Urinary bladder (tissue), 4 donors: ENCODE measurements around the gene CTNNBL1. TPM values are rescaled to one million over a fixed set of nuclear protein-coding genes. Genes with fewer than 3 reads are reported as not detected.
"Not testable (repeated sequence)": the region's sequence is repeated elsewhere in the genome, so short reads cannot be mapped to it uniquely, and the experiment has no call there.

Experiments
- DNase-seq: peaks from one replicate; pipeline ENCODE4 v3.0.0-alpha.2; 2015; ENCODE audit errors: extremely low spot score
- H3K27ac ChIP-seq: one replicate; pipeline ENCODE4 v1.5.1; 2013; ENCODE audit warnings: low read depth, mild to moderate bottlenecking, moderate library complexity
- H3K36me3 ChIP-seq: one replicate; pipeline ENCODE4 v1.6.1; 2013; ENCODE audit warnings: mild to moderate bottlenecking, moderate library complexity; ENCODE audit not compliant: insufficient read depth
- H3K4me1 ChIP-seq: one replicate; pipeline ENCODE4 v1.6.1; 2013; ENCODE audit warnings: mild to moderate bottlenecking, moderate library complexity; ENCODE audit not compliant: insufficient read depth
- H3K4me3 ChIP-seq: one replicate; pipeline ENCODE4 v1.5.1; 2013; ENCODE audit warnings: low read depth, low read length
- WGBS: extraction: QIAGEN DNeasy Blood & Tissue Kit; methylation state at CpG from one replicate; pipeline ENCODE4 v1.1.7; 2013; 5-methylcytosine and 5-hydroxymethylcytosine counted together
- polyA plus RNA-seq: library from polyadenylated mRNA; stranded (reverse); fragments of 200-250 nt; gene quantifications from one replicate; pipeline ENCODE4 v1.2.3, GENCODE V29; 2013
- total RNA-seq: library from RNA; depleted of rRNA; stranded (reverse); fragments of >200 nt; gene quantifications from one replicate; pipeline ENCODE4 v1.2.3, GENCODE V29; 2014
- donor health status: healthy with polysubstance abuse.
- donor health status: healthy.

The CTNNBL1 gene
- total RNA-seq (22.2 TPM), polyA plus RNA-seq (39.3 TPM)

- 1% methylated on average over 54 of the region's 54 CpGs for WGBS
- DNase-seq, result peak; percentile 92
- Histone ChIP-seq H3K4me3 (peak within 1 kb of the TSS; percentile 86), H3K4me1 (no peaks in the 10 kb centered on the region), H3K36me3 (no peaks in the 10 kb centered on the region), H3K27ac (no peak within 1 kb of the TSS)
Measured at GRCh38 chr20:37693635-37694626, at the start of gene CTNNBL1. Gene CTNNBL1 (plus strand): TSS chr20:37694030. CDS start chr20:37694123, 93 bp downstream.

- H3K4me3 ChIP-seq, result no peak overlapping the region
- DNase-seq, result no peak
- 88% methylated on average over 1 of the region's 1 CpG for WGBS
- H3K4me1 ChIP-seq, result no peaks in the 10 kb centered on the region
- no peaks in the 10 kb centered on the region for H3K36me3 ChIP-seq
- no peak overlapping the region for H3K27ac ChIP-seq
Measured at GRCh38 chr20:37644605-37645004, 49.2 kb upstream of the CTNNBL1 start.

- WGBS, result 77% methylated on average over 3 of the region's 3 CpGs
- DNase-seq, result no peak
- Histone ChIP-seq H3K36me3 (no peaks in the 10 kb centered on the region), H3K4me1 (no peaks in the 10 kb centered on the region), H3K27ac (no peak overlapping the region), H3K4me3 (no peak overlapping the region)
Measured at GRCh38 chr20:37647946-37648345, 45.9 kb upstream of the CTNNBL1 start.

- H3K4me1 ChIP-seq, result no peaks in the 10 kb centered on the region
- H3K36me3 ChIP-seq, result no peaks in the 10 kb centered on the region
- no peak for DNase-seq
- WGBS, result 51% methylated on average over 2 of the region's 2 CpGs
- no peak overlapping the region for H3K27ac ChIP-seq
- H3K4me3 ChIP-seq, result no peak overlapping the region
Measured at GRCh38 chr20:37649017-37649416, 44.8 kb upstream of the CTNNBL1 start.

- no peaks in the 10 kb centered on the region for H3K36me3 ChIP-seq
- H3K4me1 ChIP-seq, result no peaks in the 10 kb centered on the region
- WGBS, result 57% methylated on average over 9 of the region's 9 CpGs
- DNase-seq, result no peak
- no peak overlapping the region for H3K27ac ChIP-seq
- H3K4me3 ChIP-seq, result no peak overlapping the region
Measured at GRCh38 chr20:37649676-37650370, 44.0 kb upstream of the CTNNBL1 start.

- WGBS, result 78% methylated on average over 3 of the region's 3 CpGs
- no peak for DNase-seq
- H3K36me3 ChIP-seq, result no peaks in the 10 kb centered on the region
- no peak overlapping the region for H3K4me3 ChIP-seq
- no peaks in the 10 kb centered on the region for H3K4me1 ChIP-seq
- H3K27ac ChIP-seq, result no peak overlapping the region
Measured at GRCh38 chr20:37650661-37651060, 43.2 kb upstream of the CTNNBL1 start.

- Histone ChIP-seq H3K36me3 (no peaks in the 10 kb centered on the region), H3K4me1 (no peaks in the 10 kb centered on the region), H3K4me3 (no peak overlapping the region), H3K27ac (no peak overlapping the region)
- DNase-seq, result no peak
- WGBS, result 35% methylated on average over 5 of the region's 5 CpGs
Measured at GRCh38 chr20:37651932-37652331, 41.9 kb upstream of the CTNNBL1 start.

- Histone ChIP-seq H3K36me3 (no peaks in the 10 kb centered on the region), H3K4me1 (no peaks in the 10 kb centered on the region), H3K4me3 (no peak overlapping the region), H3K27ac (no peak overlapping the region)
- no peak for DNase-seq
- 87% methylated on average over 6 of the region's 6 CpGs for WGBS
Measured at GRCh38 chr20:37656945-37657344, 36.9 kb upstream of the CTNNBL1 start.

GRCh38 chr20:37657924-37658804, 35.7 kb upstream of the CTNNBL1 start:
- Histone ChIP-seq H3K4me3 (no peak overlapping the region), H3K4me1 (no peaks in the 10 kb centered on the region), H3K27ac (no peak overlapping the region), H3K36me3 (no peaks in the 10 kb centered on the region)
- 53% methylated on average over 6 of the region's 6 CpGs for WGBS
- DNase-seq, result no peak

GRCh38 chr20:37661519-37661918, 32.3 kb upstream of the CTNNBL1 start:
- WGBS, result 68% methylated on average over 6 of the region's 6 CpGs

GRCh38 chr20:37662308-37662707, 31.5 kb upstream of the CTNNBL1 start:
- Histone ChIP-seq H3K27ac (no peak overlapping the region), H3K4me3 (no peak overlapping the region), H3K36me3 (no peaks in the 10 kb centered on the region), H3K4me1 (no peaks in the 10 kb centered on the region)
- WGBS, result 56% methylated on average over 3 of the region's 3 CpGs
- no peak for DNase-seq

More at GRCh38 chr20:37661519-37661918, 32.3 kb upstream of the CTNNBL1 start:
- Histone ChIP-seq H3K4me1 (no peaks in the 10 kb centered on the region), H3K27ac (no peak overlapping the region), H3K36me3 (no peaks in the 10 kb centered on the region), H3K4me3 (no peak overlapping the region)
- no peak for DNase-seq

GRCh38 chr20:37664595-37664994, 29.2 kb upstream of the CTNNBL1 start:
- H3K36me3 ChIP-seq, H3K27ac ChIP-seq, DNase-seq, H3K4me3 ChIP-seq, H3K4me1 ChIP-seq: not testable (repeated sequence)
- WGBS, result 88% methylated on average over 4 of the region's 4 CpGs

- H3K36me3 ChIP-seq, result no peaks in the 10 kb centered on the region
- 88% methylated on average over 9 of the region's 9 CpGs for WGBS
- H3K4me1 ChIP-seq, result no peaks in the 10 kb centered on the region
- no peak for DNase-seq
- no peak overlapping the region for H3K4me3 ChIP-seq
- no peak overlapping the region for H3K27ac ChIP-seq
Measured at GRCh38 chr20:37668166-37668565, 25.7 kb upstream of the CTNNBL1 start.
